ENCODE measurements around the gene GPRIN1.

Gene GPRIN1

GRCh38 chr5:176642675-176643490 is 32.9 kb upstream of the GPRIN1 start:
- no peak for DNase-seq

GRCh38 chr5:176640616-176641015 is 30.7 kb upstream of the GPRIN1 start:
- DNase-seq: no peak

GRCh38 chr5:176639981-176640380 is 30.0 kb upstream of the GPRIN1 start:
- DNase-seq: no peak

DNA sequence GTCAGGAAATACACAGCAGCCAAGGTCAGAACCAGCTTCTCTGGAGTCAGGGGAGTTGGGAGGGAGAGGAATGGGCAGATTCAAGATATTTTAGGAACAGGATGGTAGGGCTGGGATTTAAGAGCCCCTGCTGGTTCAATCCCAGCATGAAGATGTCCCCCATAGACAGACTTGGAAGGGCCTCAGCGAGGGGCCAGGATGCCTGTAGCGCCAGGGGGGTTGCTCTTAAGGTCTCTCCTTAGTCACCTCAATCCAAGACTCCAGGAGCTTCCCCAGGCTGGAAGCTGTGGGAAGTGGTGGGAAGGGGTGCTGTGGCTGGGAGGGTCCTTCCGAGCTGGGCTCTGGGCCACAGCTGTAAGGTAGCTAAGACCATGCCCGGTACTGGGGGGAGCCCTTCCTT is 29.3 kb upstream of the GPRIN1 start:
- no peak for DNase-seq

DNA sequence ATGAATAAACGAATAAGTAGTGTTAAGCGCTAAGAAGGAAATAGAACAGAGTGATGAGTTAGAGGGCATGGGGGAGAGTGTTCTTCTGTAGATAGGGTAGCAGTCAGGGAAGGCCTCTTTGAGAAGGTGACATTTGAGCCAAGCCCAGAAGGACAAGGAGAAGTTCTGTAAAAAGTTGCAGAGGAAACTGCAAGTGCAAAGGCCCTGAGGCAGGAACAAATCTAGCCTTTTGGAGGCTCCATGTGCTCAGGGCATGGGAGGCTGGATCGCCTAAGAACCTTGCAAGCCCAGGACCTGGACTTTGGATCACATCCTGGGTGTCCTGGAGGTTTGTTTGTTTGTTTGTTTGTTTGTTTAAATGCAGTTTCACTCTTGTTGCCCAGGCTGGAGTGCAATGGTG is 28.5 kb upstream of the GPRIN1 start:
- DNase-seq: no peak

DNA sequence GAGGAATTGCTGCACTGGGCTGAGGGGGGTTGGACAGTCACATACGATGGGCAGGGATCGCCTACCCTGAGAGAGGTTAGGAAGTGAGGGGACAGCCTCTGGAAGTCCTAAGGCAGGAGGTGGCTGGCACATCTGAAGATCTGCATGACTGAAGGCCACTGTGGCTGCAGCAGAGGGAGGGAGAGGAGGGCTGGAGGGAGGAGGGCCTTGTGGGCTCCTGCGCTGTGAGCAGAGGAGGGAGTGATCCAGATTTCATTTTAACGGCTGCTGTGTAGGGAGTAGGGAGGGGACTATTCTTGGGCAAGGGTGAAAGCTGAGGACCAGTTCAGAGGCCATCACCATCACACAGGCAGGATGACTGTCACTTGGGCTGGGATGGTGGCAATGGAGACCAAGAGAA is 27.6 kb upstream of the GPRIN1 start:
- DNase-seq: no peak

GRCh38 chr5:176636426-176636825 is 26.5 kb upstream of the GPRIN1 start:
- DNase-seq: no peak

DNA sequence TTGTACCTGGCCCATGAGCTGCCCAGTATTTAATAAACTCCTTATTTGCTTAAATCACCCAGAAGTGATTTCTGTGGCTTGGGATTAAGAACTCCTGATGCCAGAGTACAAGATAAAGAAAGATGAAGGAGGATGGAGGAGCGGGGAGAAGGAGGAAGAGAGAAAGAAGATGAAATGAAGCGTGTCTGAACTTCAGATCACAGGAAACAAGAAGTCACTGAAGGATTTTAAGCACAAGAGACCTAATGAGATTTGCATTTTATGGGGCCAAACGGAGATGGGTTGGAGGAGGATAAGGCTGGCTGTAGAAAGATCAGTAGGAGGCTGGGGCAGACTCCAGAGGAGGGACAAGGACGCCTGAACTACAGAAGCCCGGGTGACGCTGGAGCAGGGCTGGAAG is 23.6 kb upstream of the GPRIN1 start:
- no peak for DNase-seq

DNA sequence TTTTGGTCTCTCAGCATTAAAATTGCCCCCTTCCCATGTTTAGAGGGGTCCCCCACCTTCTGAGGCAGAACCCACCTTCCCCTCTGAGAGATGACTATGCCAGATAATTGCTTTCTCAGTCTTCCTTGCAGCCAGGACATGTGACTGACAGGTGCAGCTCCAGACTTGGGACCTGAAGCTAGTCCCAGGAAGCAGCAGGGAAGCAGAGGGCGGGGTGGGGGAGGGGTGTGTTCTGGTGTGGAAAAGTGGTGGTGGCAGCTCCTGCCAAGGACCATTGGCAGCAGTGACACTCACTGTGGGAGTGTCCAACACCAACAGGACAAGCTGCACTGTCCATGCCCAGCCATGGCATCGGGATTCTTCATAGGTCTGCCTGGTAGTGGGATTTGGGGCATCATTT is 22.8 kb upstream of the GPRIN1 start:
- no peak for DNase-seq

- no peak for DNase-seq
Measured at GRCh38 chr5:176631383-176632200, 21.6 kb upstream of the GPRIN1 start.

- DNase-seq: no peak
Measured at GRCh38 chr5:176630681-176631222, 20.8 kb upstream of the GPRIN1 start.

GRCh38 chr5:176629853-176630680 is 20.1 kb upstream of the GPRIN1 start, which contains the start of the genes EIF4E1B and SNCB:
Gene EIF4E1B, plus strand, starts transcription at chr5:176630675. Its CDS starts 12,113 bp downstream, at chr5:176642788.
Gene SNCB, minus strand, starts transcription at chr5:176630534. Its CDS starts 880 bp downstream, at chr5:176629654.
- peak; percentile 34 for DNase-seq

- no peak for DNase-seq
Measured at GRCh38 chr5:176629317-176629852, 19.4 kb upstream of the GPRIN1 start.

- no peak for DNase-seq
Measured at GRCh38 chr5:176628406-176629228, 18.7 kb upstream of the GPRIN1 start.

DNA sequence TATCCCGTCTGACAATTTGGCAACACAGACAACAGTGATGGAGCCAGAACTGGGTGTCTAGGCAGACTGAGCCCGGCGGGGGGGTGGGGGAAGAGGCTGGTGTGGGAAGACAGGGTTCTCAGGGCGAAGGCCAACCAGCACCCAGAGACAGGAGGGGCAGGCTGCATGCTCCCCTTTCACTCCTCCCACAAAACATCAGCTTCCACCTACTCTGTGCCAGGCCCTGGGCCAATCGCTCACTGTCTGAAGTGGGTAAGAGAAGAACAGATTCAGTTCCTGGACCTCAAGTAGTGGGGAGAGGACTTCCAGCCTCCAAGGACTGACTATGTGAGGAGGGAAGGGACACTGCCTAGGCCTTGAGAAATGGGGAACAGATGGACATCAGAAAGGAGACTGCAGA is 17.6 kb upstream of the GPRIN1 start:
- no peak for DNase-seq

DNA sequence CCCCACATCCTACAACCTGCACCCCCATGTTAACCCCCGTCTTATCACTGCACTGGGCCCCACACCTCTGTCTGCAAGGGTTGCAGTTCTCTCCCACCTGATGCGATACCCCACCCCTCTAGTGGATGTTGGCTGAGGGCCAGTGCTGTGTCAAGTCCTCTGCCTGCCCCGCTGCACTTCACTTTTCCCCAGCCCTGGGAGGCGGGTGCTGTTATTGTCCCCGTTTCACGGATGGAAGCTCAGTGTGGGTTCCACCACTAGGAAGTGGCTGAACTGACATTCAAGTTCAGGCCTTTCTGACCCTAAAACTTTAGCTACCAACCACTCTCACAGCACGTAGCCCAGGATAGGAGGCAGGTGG is 16.9 kb upstream of the GPRIN1 start:
- no peak for DNase-seq

DNA sequence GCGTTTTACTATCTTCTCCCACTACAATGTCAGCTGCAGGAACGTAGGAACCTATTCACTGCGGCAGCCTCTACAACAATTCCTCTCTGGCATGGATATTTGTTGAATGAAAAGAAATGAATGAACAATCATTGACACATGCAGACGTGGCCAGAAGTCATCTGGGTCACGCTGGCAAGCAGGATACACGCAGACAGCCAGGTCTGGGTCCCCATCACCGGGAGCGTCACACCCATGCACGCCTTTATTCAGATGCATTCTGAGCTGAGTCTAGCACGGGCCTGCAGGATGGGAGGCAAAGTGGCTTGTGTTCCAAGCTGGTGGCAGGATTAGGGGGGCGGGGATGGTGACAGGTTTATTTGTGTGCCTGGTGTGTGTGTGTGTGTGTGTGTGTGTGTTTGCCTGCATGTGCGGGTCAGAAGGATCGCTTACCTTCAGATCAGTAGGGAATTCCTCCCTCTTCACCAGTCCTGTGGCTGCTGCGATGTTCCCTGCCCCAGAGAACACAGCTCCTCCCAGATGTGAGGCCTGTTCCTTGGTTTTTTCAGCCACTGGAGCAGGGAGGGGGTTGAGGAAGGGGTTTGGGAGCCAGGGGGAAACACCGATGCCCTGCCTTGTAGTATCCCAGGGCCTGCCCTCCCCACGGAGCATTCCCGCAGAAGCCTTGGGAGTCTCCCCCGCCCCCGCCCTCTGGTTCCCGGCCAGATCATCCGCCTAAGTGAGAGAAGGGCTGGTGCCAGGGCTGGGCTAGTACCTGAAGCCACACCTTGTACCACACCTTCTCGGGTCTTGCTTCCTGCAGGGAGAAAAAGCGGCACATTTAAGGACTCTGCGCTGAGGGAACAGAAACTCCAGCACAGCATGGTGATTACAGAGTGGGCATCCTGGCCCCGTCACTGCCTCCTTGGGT is 16.3 kb upstream of the GPRIN1 start:
- no peak for DNase-seq

DNA sequence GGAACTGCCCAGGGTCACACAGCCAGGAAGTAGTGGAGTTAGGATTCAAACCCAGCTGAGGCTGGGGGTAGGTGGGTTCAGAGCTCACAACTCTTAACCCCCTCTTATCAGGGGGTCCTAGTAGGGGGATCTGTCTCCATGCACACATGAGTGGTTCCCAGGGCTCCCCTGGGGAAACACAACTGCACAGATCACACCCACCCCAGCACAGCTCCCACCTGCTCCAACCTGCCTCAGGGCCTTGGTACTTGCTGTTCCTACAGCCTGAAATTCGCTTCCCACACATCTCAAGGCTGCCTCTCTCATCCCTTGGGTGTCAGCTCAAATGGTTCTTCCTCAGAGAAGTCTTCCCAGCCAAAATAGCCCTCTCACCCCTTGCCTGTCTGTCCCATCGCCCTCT is 15.6 kb upstream of the GPRIN1 start:
- DNase-seq: no peak

- DNase-seq: no peak
Measured at GRCh38 chr5:176624938-176625337, 15.0 kb upstream of the GPRIN1 start.

GRCh38 chr5:176624142-176624541 is 14.2 kb upstream of the GPRIN1 start:
- no peak for DNase-seq

DNA sequence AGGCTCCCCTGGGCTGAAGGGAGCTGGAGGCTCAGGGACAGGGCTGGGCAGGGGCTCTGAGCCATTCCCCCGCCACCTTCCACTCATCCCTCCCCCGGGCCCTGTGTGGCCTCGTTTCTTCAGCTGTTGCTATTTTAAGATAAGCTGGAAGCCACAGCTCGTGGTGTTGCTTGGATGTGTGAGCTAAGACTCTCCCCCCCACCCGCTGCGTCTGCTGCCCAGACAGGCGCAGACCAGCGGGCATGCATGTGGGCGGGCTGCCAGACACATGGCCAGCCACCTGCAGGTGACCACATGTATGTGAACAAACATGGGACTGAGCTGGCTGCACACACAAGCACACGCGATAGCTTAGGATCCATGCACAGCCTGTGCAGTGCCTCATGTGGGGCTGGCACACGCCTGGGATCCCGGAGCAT is 11.7 kb upstream of the GPRIN1 start:
- no peak for DNase-seq

Measured in activated CD4-positive, alpha-beta T cell treated with anti-CD3 and anti-CD28 coated beads, Interleukin-2, amount 50 U/mL, for 16 hours (primary cell).